Measurements from ENCODE around the gene ABCE1. TPM values are rescaled to one million over a fixed set of nuclear protein-coding genes. Genes with fewer than 3 reads are reported as not detected.

Gene ABCE1
- total and polyA plus RNA-seq, 2 donors from 2014 or later = 14.8 to 46.4 TPM

- Histone ChIP-seq H3K4me1 (ENCODE audit: control insufficient read depth in 2 of 3, insufficient read depth in 2 of 3, low read depth in 1 of 3, low read length in 3 of 3) (no peaks in the 10 kb centered on the region), H3K27me3 (ENCODE audit: control insufficient read depth, insufficient read depth, low read length) (no peaks in the 10 kb centered on the region), H3K27ac (ENCODE audit: low read depth in 2 of 2, low read length in 2 of 2) (no peak overlapping the region), H3K4me3 (ENCODE audit: low read length in 3 of 3) (no peak overlapping the region), H3K9ac (ENCODE audit: low read length in 3 of 3) (no peak overlapping the region), H3K36me3 (ENCODE audit: control insufficient read depth in 2 of 3, insufficient read depth in 3 of 3, low read length in 3 of 3) (peaks cover 0 to 7% (median 5%) of the 10 kb centered on the region in 3 donors), H3K9me3 (ENCODE audit: control insufficient read depth in 2 of 3, insufficient read depth in 1 of 3, low read length in 3 of 3) (no peaks in the 10 kb centered on the region)
- DNase-seq = peak in 1 of 5 donors; percentile 4
- TF ChIP-seq, protein P1, sequence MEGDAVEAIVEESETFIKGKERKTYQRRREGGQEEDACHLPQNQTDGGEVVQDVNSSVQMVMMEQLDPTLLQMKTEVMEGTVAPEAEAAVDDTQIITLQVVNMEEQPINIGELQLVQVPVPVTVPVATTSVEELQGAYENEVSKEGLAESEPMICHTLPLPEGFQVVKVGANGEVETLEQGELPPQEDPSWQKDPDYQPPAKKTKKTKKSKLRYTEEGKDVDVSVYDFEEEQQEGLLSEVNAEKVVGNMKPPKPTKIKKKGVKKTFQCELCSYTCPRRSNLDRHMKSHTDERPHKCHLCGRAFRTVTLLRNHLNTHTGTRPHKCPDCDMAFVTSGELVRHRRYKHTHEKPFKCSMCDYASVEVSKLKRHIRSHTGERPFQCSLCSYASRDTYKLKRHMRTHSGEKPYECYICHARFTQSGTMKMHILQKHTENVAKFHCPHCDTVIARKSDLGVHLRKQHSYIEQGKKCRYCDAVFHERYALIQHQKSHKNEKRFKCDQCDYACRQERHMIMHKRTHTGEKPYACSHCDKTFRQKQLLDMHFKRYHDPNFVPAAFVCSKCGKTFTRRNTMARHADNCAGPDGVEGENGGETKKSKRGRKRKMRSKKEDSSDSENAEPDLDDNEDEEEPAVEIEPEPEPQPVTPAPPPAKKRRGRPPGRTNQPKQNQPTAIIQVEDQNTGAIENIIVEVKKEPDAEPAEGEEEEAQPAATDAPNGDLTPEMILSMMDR (IDR thresholded peaks at IDR 0.05; ENCODE audit: borderline replicate concordance, extremely low read depth, insufficient read depth) = no peak
- intact Hi-C loops (cut with DNase I) = no loop called here
- no peak for FAIRE-seq
Measured at GRCh38 chr4:145083891-145084605, 14.1 kb upstream of the ABCE1 start.

DNA sequence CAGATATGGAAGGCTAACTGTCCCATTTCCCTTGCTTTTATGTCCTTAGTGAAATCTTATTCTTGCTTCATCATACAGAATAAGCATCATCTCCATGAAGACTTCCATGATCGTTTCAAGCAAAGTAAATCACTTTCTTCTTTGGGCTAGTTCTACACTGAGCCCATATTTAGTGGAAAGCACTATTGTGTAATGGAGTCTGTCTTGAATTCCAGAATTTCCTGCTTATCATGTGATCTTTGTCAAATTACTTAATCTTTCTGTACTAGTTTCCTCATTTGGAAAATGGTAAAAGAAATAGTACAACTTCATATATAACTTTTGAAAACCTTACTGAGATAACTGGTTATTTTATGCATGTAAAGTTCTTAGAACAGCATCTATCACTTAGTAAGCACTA, 7.7 kb upstream of the ABCE1 start:
- Histone ChIP-seq H3K27ac (ENCODE audit: low read depth in 2 of 2, low read length in 2 of 2) (no peak overlapping the region), H3K36me3 (ENCODE audit: control insufficient read depth in 2 of 3, insufficient read depth in 3 of 3, low read length in 3 of 3) (peaks cover 14 to 26% (median 15%) of the 10 kb centered on the region in 3 donors), H3K9me3 (ENCODE audit: control insufficient read depth in 2 of 3, insufficient read depth in 1 of 3, low read length in 3 of 3) (peaks cover 0 to 1% (median 0%) of the 10 kb centered on the region in 3 donors), H3K4me1 (ENCODE audit: control insufficient read depth in 2 of 3, insufficient read depth in 2 of 3, low read depth in 1 of 3, low read length in 3 of 3) (no peaks in the 10 kb centered on the region), H3K27me3 (ENCODE audit: control insufficient read depth, insufficient read depth, low read length) (no peaks in the 10 kb centered on the region), H3K9ac (ENCODE audit: low read length in 3 of 3) (no peak overlapping the region), H3K4me3 (ENCODE audit: low read length in 3 of 3) (no peak overlapping the region)
- intact Hi-C loops (cut with DNase I) = no loop called here
- DNase-seq = no peak
- TF ChIP-seq, protein P1 (IDR thresholded peaks at IDR 0.05; ENCODE audit: borderline replicate concordance, extremely low read depth, insufficient read depth) = no peak
- FAIRE-seq = no peak

- H3K9me3 ChIP-seq (ENCODE audit: control insufficient read depth in 2 of 3, insufficient read depth in 1 of 3, low read length in 3 of 3) = peaks cover 0 to 1% (median 0%) of the 10 kb centered on the region in 3 donors
- no peaks in the 10 kb centered on the region for H3K27me3 ChIP-seq (ENCODE audit: control insufficient read depth, insufficient read depth, low read length)
- H3K36me3 ChIP-seq (ENCODE audit: control insufficient read depth in 2 of 3, insufficient read depth in 3 of 3, low read length in 3 of 3) = peaks cover 11 to 21% (median 15%) of the 10 kb centered on the region in 3 donors
- DNase-seq = peak in 1 of 5 donors; percentile 4
- H3K4me3 ChIP-seq (ENCODE audit: low read length in 3 of 3) = no peak overlapping the region
- no peak overlapping the region for H3K9ac ChIP-seq (ENCODE audit: low read length in 3 of 3)
- TF ChIP-seq, protein P1 (IDR thresholded peaks at IDR 0.05; ENCODE audit: borderline replicate concordance, extremely low read depth, insufficient read depth) = no peak
- intact Hi-C loops (cut with DNase I) = no loop called here
- H3K4me1 ChIP-seq (ENCODE audit: control insufficient read depth in 2 of 3, insufficient read depth in 2 of 3, low read depth in 1 of 3, low read length in 3 of 3) = peaks cover 0 to 6% (median 5%) of the 10 kb centered on the region in 3 donors
- no peak for FAIRE-seq
- H3K27ac ChIP-seq (ENCODE audit: low read depth in 2 of 2, low read length in 2 of 2) = no peak overlapping the region
Measured at GRCh38 chr4:145093638-145094037, 4.5 kb upstream of the ABCE1 start.
